AG04449 (cell line): Measurements from ENCODE around the gene DUOXA2.
A peak's percentile ranks its signal among the peaks of the same experiment; 100 is the strongest.
"Not testable (repeated sequence)": the region's sequence is repeated elsewhere in the genome, so short reads cannot be mapped to it uniquely, and the experiment has no call there.

Experiments
- CTCF ChIA-PET: fragments of 350-600 bp; formaldehyde crosslinking; extraction: SDS; loops from one replicate; lab custom pipeline; 2021; ENCODE audit warnings: antibody characterized with exemption; lab: Yijun Ruan, JAX
- POLR2A ChIA-PET: fragments of 400-600, 350-600 bp; formaldehyde crosslinking; extraction: SDS; loops from one replicate; lab custom pipeline; 2020; ENCODE audit warnings: antibody characterized with exemption, inconsistent platforms; lab: Yijun Ruan, JAX
- DNase-seq: peaks from one replicate; pipeline ENCODE4 v3.0.0-alpha.2; 2010; ENCODE audit warnings: low read depth, low spot score
- H3K4me3 ChIP-seq: 2 replicates; pipeline ENCODE4 v1.5.1; 2011; ENCODE audit warnings: low read depth, mild to moderate bottlenecking, control low read depth, low read length
- CTCF ChIP-seq: IDR thresholded peaks from one replicate; pipeline ENCODE4 v1.5.1; 2011; ENCODE audit warnings: mild to moderate bottlenecking, moderate library complexity, low read length, control low read depth, inconsistent platforms; ENCODE audit not compliant: insufficient read depth; ENCODE audit errors: missing control alignments

DUOXA2 gene

DNA sequence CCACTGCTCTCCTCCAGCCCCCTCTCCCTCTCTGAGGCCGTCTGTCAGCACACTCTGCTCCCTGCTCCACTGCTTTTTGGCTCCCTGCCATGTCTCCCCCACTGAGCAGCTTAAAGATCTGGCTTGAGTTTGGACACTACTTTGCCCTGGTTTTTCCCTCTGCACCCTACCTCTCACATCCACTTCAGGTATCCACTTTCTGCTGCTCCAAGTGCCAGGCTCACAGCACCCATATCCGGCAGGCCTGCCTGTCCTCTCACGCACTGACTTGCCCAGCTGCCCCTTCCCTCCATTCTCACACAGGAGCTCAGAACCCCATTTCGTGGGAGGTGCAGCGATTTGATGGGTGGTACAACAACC lies 19.4 kb downstream of the DUOXA2 start:
- CTCF ChIA-PET, result interaction anchor here (0.9 to 11.5 kb wide), 3 partner anchors 12 to 29 kb away, joined by 3 to 129 read pairs (median 4); no protein-coding TSS in a partner anchor

GRCh38 chr15:45134046-45134445 lies 19.9 kb downstream of the DUOXA2 start:
- CTCF ChIA-PET, result interaction anchor here (1.6 to 11.5 kb wide), 2 partner anchors 13 to 29 kb away, joined by 4 to 129 read pairs; no protein-coding TSS in a partner anchor
- POLR2A ChIA-PET, result no interaction called here
- no peak for DNase-seq

More for the DNA sequence above, 19.4 kb downstream of the DUOXA2 start:
- POLR2A ChIA-PET, result no interaction called here
- TF ChIP-seq CTCF, result no peak
- H3K4me3 ChIP-seq, result no peak overlapping the region
- no peak for DNase-seq

DNA sequence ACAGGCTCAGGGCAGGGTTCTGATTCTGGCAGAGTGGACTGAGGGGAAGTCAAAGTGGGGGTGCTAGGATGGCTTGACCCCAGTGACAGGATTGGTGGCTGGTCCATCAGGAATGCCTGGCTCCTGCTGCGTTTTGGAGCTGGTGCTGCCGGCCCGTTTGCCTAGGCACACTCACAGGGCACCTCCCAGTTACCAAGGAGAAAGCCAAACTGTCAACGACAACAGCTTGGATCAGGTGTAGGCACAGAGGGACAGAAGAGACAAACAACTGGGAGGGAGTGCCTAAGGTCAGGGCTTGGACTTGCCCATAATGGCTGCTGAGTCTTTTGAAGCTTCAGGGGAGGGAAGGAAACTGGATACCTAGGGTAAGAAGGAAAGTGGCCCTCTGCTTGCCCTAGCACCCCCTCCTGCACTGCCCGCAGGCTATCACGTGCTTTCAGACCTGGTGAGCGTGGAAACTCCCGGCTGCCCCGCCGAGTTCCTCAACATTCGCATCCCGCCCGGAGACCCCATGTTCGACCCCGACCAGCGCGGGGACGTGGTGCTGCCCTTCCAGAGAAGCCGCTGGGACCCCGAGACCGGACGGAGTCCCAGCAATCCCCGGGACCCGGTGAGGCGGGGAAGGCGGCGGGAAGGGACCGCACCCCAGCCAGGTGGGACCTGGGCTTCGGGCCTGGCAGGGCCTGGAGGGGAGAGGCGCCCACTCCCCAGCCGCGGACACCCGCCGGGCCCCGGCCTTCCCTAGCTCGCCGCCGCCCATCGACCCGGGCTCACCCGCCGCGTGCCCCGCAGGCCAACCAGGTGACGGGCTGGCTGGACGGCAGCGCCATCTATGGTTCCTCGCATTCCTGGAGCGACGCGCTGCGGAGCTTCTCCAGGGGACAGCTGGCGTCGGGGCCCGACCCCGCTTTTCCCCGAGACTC lies 20.8 kb downstream of the DUOXA2 start:
- no peak for TF ChIP-seq CTCF
- DNase-seq, result no peak
- ChIA-PET CTCF (interaction anchor here (0.7 to 11.5 kb wide), 3 partner anchors 8 to 25 kb away, joined by 4 to 129 read pairs (median 4); no protein-coding TSS in a partner anchor), POLR2A (no interaction called here)
- H3K4me3 ChIP-seq, result no peak overlapping the region

More at GRCh38 chr15:45134046-45134445, 19.9 kb downstream of the DUOXA2 start:
- no peak overlapping the region for H3K4me3 ChIP-seq
- no peak for TF ChIP-seq CTCF

DNA sequence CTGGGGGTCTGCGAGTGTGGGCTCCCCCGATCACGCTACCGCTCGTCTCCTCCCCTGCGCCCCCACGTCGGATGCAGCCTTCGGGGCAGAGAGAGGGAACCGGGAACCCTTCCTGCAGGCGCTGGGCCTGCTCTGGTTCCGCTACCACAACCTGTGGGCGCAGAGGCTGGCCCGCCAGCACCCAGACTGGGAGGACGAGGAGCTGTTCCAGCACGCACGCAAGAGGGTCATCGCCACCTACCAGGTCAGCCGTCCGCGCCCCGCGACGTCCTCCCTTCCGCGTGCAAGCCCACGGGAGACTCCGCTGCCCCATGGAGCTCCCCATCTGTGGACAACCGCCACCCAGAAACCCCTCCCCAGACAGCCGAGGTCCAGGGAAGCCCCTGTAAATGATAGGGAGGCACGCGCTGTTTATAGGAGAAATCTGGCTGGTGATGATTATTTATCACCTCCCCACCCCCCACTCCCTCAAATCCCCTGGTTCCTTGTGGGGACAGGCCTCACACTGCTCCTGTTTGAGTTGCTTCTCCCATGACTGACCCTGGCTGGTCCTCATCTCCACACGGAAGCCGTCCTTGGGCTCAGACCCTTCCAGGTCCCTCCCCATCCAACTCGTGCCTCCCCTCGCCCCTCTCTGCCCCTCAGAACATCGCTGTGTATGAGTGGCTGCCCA lies 21.7 kb downstream of the DUOXA2 start:
- CTCF ChIA-PET, result interaction anchor here (1.3 to 11.5 kb wide), 2 partner anchors 9 to 14 kb away, joined by 4 to 129 read pairs; no protein-coding TSS in a partner anchor
- POLR2A ChIA-PET, H3K4me3 ChIP-seq, DNase-seq: not testable (repeated sequence)

GRCh38 chr15:45136378-45136764 lies 22.2 kb downstream of the DUOXA2 start:
- no peak for DNase-seq
- CTCF ChIA-PET, result interaction anchor here (1.0 to 11.5 kb wide), 2 partner anchors 10 to 15 kb away, joined by 6 to 129 read pairs; no protein-coding TSS in a partner anchor
- POLR2A ChIA-PET, result no interaction called here
- H3K4me3 ChIP-seq, result no peak overlapping the region
- TF ChIP-seq CTCF, result peak; percentile 9

DNA sequence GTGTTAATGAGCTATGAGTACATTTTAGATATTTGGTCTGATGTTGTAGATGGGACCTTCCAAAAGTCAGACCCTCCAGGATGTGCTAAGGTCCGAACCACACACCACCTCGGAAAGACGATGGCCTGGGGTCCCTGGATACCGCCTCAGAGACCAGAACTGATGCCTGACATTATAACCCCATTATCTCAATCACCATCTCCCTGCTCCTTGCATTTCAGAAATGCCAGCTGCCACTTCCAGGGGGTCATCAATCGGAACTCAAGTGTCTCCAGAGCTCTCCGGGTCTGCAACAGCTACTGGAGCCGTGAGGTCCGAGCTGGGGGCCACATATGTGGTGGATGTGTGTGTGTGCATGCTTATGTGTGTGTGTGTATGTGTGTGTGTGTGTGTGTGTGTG lies 23.6 kb downstream of the DUOXA2 start:
- no peak for TF ChIP-seq CTCF
- no peak overlapping the region for H3K4me3 ChIP-seq
- POLR2A ChIA-PET, result no interaction called here
- CTCF ChIA-PET, result interaction anchor here (1.0 to 11.5 kb wide), 3 partner anchors 11 to 293 kb away, joined by 3 to 129 read pairs (median 4); no protein-coding TSS in a partner anchor
- DNase-seq, result no peak
